HEK293 (cell line): ENCODE data around the gene CLDN14.

Source experiments
- CTCF ChIA-PET: fragments of 350-600 bp; formaldehyde crosslinking; extraction: SDS; loops from one replicate; lab custom pipeline; 2021; ENCODE audit warnings: antibody characterized with exemption; lab: Yijun Ruan, JAX
- POLR2A ChIA-PET: fragments of 300-600 bp; formaldehyde crosslinking; extraction: SDS; loops from one replicate; lab custom pipeline; 2020; ENCODE audit warnings: antibody characterized with exemption, inconsistent platforms; lab: Yijun Ruan, JAX
- H3K27ac ChIP-seq: fragments of 200-500 bp; sonication (Bioruptor generic); 2 replicates; pipeline ENCODE4 v1.5.1; 2014; ENCODE audit warnings: low read depth, low read length, control low read depth, inconsistent platforms; ENCODE audit errors: extremely low read depth
- H3K36me3 ChIP-seq, 2 experiments: fragments of 200-500 bp in 1 of 2; sonication (Bioruptor generic) in 1 of 2; 1 replicate in 1 of 2; 2 replicates in 1 of 2; pipeline ENCODE4 v1.5.1; 2014 to 2017; ENCODE audit warnings: inconsistent platforms in 2 of 2, low read length in 2 of 2; ENCODE audit not compliant: control insufficient read depth in 2 of 2, insufficient read depth in 1 of 2
- H3K4me1 ChIP-seq: fragments of 200-500 bp; sonication (Bioruptor generic); 2 replicates; pipeline ENCODE4 v1.5.1; 2014; ENCODE audit warnings: mild to moderate bottlenecking, low read length, inconsistent platforms; ENCODE audit not compliant: control insufficient read depth, insufficient read depth
- H3K4me3 ChIP-seq: 2 replicates; pipeline ENCODE4 v1.5.1; 2011; ENCODE audit warnings: low read depth, mild to moderate bottlenecking, control low read depth, low read length, moderate library complexity
- H3K9me3 ChIP-seq: fragments of 200-500 bp; sonication (Bioruptor generic); 2 replicates; pipeline ENCODE4 v1.5.1; 2014; ENCODE audit warnings: low read depth, low read length, inconsistent platforms; ENCODE audit not compliant: control insufficient read depth, insufficient read depth
- FEZF1 ChIP-seq: fragments of 450-650 bp; formaldehyde crosslinking; IDR thresholded peaks from 2 replicates; pipeline ENCODE4 v1.5.1; 2016; ENCODE audit warnings: missing biosample characterization, missing genetic modification characterization
- HOXA7 ChIP-seq: sonication (generic); formaldehyde crosslinking; IDR thresholded peaks from 2 replicates; pipeline ENCODE4 v1.8.1; 2022; ENCODE audit warnings: missing genetic modification reagents, borderline replicate concordance
- ZBTB21 ChIP-seq: fragments of 450-650 bp; formaldehyde crosslinking; IDR thresholded peaks from 2 replicates; pipeline ENCODE4 v1.5.1; 2017; ENCODE audit warnings: missing biosample characterization, missing genetic modification characterization
- ZNF133 ChIP-seq: fragments of 450-650 bp; formaldehyde crosslinking; IDR thresholded peaks from 2 replicates; pipeline ENCODE4 v1.5.1; 2016; ENCODE audit warnings: missing biosample characterization, missing genetic modification characterization
- ZNF184 ChIP-seq: fragments of 450-650 bp; IDR thresholded peaks from 2 replicates; pipeline ENCODE4 v1.5.1; 2018; ENCODE audit warnings: missing biosample characterization, mild to moderate bottlenecking, missing genetic modification characterization
- ZNF239 ChIP-seq: fragments of 450-650 bp; formaldehyde crosslinking; IDR thresholded peaks from 2 replicates; pipeline ENCODE4 v1.5.1; 2016; ENCODE audit warnings: missing biosample characterization, missing genetic modification characterization
- ZNF311 ChIP-seq: fragments of 450-650 bp; formaldehyde crosslinking; IDR thresholded peaks from 2 replicates; pipeline ENCODE4 v1.5.1; 2017; ENCODE audit warnings: missing biosample characterization, missing genetic modification characterization, borderline replicate concordance
- ZNF324 ChIP-seq: fragments of 450-650 bp; formaldehyde crosslinking; IDR thresholded peaks from 2 replicates; pipeline ENCODE4 v1.5.1; 2016; ENCODE audit warnings: missing biosample characterization, missing genetic modification characterization
- ZNF341 ChIP-seq: fragments of 450-650 bp; formaldehyde crosslinking; IDR thresholded peaks from 2 replicates; pipeline ENCODE4; 2016; ENCODE audit warnings: low read depth, missing biosample characterization, missing genetic modification characterization
- ZNF529 ChIP-seq: fragments of 450-650 bp; formaldehyde crosslinking; IDR thresholded peaks from 2 replicates; pipeline ENCODE4 v1.5.1; 2017; ENCODE audit warnings: missing genetic modification characterization, missing biosample characterization; ENCODE audit not compliant: insufficient replicate concordance
- ZNF560 ChIP-seq: fragments of 450-650 bp; formaldehyde crosslinking; IDR thresholded peaks from 2 replicates; pipeline ENCODE4 v1.5.1; 2017; ENCODE audit warnings: missing biosample characterization, missing genetic modification characterization, borderline replicate concordance
- ZNF660 ChIP-seq: fragments of 450-650 bp; IDR thresholded peaks from 2 replicates; pipeline ENCODE4 v1.5.1; 2018; ENCODE audit warnings: missing biosample characterization, mild to moderate bottlenecking, missing genetic modification characterization
- ZNF664 ChIP-seq: fragments of 450-650 bp; formaldehyde crosslinking; IDR thresholded peaks from 2 replicates; pipeline ENCODE4 v1.5.1; 2016; ENCODE audit warnings: missing biosample characterization, missing genetic modification characterization
- ZNF777 ChIP-seq: fragments of 450-650 bp; formaldehyde crosslinking; IDR thresholded peaks from 2 replicates; pipeline ENCODE4 v1.5.1; 2017; ENCODE audit warnings: missing biosample characterization, missing genetic modification characterization, borderline replicate concordance
- TF ChIP-seq, protein P1 (sequence below): fragments of 450-650 bp; formaldehyde crosslinking; optimal IDR thresholded peaks from 2 replicates; pipeline ENCODE3; 2016; ENCODE audit warnings: missing biosample characterization, mild to moderate bottlenecking, missing genetic modification characterization
- TF ChIP-seq, protein P2 (sequence below): fragments of 450-650 bp; formaldehyde crosslinking; IDR thresholded peaks from 2 replicates; pipeline ENCODE4 v1.5.1; 2017; ENCODE audit warnings: missing biosample characterization, missing genetic modification characterization
- TF ChIP-seq, protein P3 (sequence below): fragments of 450-650 bp; formaldehyde crosslinking; IDR thresholded peaks from 2 replicates; pipeline ENCODE4 v1.5.1; 2016; ENCODE audit warnings: missing biosample characterization, missing genetic modification characterization
- TF ChIP-seq, protein P4 (sequence below): fragments of 450-650 bp; formaldehyde crosslinking; IDR thresholded peaks from 2 replicates; pipeline ENCODE4 v1.5.1; 2016; ENCODE audit warnings: missing biosample characterization, missing genetic modification characterization, low read depth
- TF ChIP-seq, protein P5 (sequence below): fragments of 450-650 bp; formaldehyde crosslinking; IDR thresholded peaks from 2 replicates; pipeline ENCODE4 v1.5.1; 2016; ENCODE audit warnings: missing biosample characterization, missing genetic modification characterization

Gene CLDN14

DNA sequence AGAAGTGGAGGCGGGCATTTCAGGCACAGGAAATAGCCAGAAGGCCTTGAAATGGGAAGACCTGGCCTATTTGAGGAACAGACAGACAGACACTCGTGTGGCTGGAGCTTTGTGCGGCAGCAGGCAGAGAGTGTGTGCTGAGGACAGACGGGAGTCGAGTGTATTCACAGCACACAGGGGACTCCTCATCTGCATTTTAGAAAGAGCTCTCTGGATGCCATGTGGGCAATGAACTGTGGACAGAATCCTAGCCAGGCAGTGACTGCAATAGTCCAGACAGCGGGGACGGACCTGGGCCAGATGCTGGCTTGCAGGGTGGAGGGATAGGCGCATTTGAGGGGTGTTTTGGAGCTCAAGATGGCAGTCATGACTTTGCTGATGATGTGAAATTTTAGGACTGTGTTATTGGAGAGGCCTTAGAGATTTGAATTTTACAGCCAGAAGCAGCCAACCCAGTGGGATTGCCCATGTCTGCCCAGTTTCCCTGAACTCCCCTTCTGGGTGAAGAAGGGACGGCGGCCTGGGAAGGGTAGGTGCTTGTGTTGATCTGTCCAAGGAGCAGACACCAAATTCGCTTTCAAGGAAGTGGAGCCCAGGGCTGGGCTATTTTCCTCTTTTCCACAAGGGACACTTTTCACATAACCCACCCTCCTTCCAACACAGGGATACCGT lies 51.0 kb downstream of the CLDN14 start:
- ChIA-PET POLR2A (interaction anchor here (0.6 to 2.5 kb wide), 8 partner anchors 9 to 1862 kb away, joined by 3 to 8 read pairs (median 6); partner anchors contain the start of genes DOP1B and MORC3), CTCF (interaction anchor here (0.6 to 2.3 kb wide), 4 partner anchors 9 to 525 kb away, joined by 3 to 11 read pairs (median 6); no protein-coding TSS in a partner anchor)
- H3K4me1 ChIP-seq, result peaks cover 8% of the 10 kb centered on the region; the same call in 1 of the 2 replicates
- no peak overlapping the region for H3K27ac ChIP-seq
- TF ChIP-seq, protein P1, sequence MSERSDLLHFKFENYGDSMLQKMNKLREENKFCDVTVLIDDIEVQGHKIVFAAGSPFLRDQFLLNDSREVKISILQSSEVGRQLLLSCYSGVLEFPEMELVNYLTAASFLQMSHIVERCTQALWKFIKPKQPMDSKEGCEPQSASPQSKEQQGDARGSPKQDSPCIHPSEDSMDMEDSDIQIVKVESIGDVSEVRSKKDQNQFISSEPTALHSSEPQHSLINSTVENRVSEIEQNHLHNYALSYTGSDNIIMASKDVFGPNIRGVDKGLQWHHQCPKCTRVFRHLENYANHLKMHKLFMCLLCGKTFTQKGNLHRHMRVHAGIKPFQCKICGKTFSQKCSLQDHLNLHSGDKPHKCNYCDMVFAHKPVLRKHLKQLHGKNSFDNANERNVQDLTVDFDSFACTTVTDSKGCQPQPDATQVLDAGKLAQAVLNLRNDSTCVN (tag by site-specific recombination), result no peak
- TF ChIP-seq FEZF1 (tag by site-specific recombination) (no peak), ZNF324 (tag by site-specific recombination) (no peak), ZNF529 (tag by site-specific recombination) (no peak), ZNF311 (no peak), ZBTB21 (no peak), ZNF777 (no peak), ZNF664 (tag by site-specific recombination) (no peak), ZNF184 (tag by site-specific recombination) (no peak), ZNF660 (no peak), ZNF239 (tag by site-specific recombination) (no peak), HOXA7 (CRISPR knock-in tag) (no peak), ZNF133 (tag by site-specific recombination) (no peak), ZNF341 (tag by site-specific recombination) (no peak), ZNF560 (tag by site-specific recombination) (no peak)
- TF ChIP-seq, protein P2, sequence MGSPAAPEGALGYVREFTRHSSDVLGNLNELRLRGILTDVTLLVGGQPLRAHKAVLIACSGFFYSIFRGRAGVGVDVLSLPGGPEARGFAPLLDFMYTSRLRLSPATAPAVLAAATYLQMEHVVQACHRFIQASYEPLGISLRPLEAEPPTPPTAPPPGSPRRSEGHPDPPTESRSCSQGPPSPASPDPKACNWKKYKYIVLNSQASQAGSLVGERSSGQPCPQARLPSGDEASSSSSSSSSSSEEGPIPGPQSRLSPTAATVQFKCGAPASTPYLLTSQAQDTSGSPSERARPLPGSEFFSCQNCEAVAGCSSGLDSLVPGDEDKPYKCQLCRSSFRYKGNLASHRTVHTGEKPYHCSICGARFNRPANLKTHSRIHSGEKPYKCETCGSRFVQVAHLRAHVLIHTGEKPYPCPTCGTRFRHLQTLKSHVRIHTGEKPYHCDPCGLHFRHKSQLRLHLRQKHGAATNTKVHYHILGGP (tag by site-specific recombination), result no peak
- TF ChIP-seq, protein P3, sequence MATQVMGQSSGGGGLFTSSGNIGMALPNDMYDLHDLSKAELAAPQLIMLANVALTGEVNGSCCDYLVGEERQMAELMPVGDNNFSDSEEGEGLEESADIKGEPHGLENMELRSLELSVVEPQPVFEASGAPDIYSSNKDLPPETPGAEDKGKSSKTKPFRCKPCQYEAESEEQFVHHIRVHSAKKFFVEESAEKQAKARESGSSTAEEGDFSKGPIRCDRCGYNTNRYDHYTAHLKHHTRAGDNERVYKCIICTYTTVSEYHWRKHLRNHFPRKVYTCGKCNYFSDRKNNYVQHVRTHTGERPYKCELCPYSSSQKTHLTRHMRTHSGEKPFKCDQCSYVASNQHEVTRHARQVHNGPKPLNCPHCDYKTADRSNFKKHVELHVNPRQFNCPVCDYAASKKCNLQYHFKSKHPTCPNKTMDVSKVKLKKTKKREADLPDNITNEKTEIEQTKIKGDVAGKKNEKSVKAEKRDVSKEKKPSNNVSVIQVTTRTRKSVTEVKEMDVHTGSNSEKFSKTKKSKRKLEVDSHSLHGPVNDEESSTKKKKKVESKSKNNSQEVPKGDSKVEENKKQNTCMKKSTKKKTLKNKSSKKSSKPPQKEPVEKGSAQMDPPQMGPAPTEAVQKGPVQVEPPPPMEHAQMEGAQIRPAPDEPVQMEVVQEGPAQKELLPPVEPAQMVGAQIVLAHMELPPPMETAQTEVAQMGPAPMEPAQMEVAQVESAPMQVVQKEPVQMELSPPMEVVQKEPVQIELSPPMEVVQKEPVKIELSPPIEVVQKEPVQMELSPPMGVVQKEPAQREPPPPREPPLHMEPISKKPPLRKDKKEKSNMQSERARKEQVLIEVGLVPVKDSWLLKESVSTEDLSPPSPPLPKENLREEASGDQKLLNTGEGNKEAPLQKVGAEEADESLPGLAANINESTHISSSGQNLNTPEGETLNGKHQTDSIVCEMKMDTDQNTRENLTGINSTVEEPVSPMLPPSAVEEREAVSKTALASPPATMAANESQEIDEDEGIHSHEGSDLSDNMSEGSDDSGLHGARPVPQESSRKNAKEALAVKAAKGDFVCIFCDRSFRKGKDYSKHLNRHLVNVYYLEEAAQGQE (tag by site-specific recombination), result no peak
- TF ChIP-seq, protein P4, sequence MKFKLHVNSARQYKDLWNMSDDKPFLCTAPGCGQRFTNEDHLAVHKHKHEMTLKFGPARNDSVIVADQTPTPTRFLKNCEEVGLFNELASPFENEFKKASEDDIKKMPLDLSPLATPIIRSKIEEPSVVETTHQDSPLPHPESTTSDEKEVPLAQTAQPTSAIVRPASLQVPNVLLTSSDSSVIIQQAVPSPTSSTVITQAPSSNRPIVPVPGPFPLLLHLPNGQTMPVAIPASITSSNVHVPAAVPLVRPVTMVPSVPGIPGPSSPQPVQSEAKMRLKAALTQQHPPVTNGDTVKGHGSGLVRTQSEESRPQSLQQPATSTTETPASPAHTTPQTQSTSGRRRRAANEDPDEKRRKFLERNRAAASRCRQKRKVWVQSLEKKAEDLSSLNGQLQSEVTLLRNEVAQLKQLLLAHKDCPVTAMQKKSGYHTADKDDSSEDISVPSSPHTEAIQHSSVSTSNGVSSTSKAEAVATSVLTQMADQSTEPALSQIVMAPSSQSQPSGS (tag by site-specific recombination), result no peak
- TF ChIP-seq, protein P5, sequence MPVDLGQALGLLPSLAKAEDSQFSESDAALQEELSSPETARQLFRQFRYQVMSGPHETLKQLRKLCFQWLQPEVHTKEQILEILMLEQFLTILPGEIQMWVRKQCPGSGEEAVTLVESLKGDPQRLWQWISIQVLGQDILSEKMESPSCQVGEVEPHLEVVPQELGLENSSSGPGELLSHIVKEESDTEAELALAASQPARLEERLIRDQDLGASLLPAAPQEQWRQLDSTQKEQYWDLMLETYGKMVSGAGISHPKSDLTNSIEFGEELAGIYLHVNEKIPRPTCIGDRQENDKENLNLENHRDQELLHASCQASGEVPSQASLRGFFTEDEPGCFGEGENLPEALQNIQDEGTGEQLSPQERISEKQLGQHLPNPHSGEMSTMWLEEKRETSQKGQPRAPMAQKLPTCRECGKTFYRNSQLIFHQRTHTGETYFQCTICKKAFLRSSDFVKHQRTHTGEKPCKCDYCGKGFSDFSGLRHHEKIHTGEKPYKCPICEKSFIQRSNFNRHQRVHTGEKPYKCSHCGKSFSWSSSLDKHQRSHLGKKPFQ (tag by site-specific recombination), result no peak
- no peaks in the 10 kb centered on the region for H3K36me3 ChIP-seq
- no peaks in the 10 kb centered on the region for H3K9me3 ChIP-seq
- no peak overlapping the region for H3K4me3 ChIP-seq
